Stromal cell of bone marrow (primary cell): Measurements from ENCODE around the gene CPTP.

Experiments
- DNase-seq: peaks from one replicate; pipeline ENCODE4 v3.0.0-alpha.2; 2012; ENCODE audit warnings: low read depth

Gene CPTP

GRCh38 chr1:1320666-1321448 lies 3.7 kb upstream of the CPTP start:
- DNase-seq = no peak

- no peak for DNase-seq
Observed at GRCh38 chr1:1321477-1321876, 3.1 kb upstream of the CPTP start.

DNA sequence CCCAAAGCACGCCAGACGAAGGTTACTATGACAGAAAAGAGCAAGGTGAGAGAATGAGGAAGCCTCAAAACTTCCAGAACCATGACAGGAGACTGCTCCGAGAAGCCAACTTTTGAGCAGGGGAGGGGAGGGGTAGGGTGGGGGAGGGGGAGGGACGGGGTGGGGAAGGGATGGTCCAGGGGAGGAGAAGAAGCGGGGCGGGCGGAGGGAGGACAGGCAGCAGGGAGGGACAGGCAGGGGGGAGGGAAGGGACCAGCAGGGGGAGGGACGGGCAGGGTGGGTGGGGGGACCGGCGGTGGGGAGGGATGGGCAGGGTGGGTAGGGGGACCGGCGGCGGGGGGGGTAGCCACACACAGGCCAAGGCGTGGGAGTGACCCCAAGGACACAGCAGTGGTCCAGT lies 2.2 kb upstream of the CPTP start:
- DNase-seq = no peak

GRCh38 chr1:1322952-1323351 lies 1.6 kb upstream of the CPTP start:
- DNase-seq = no peak

- no peak for DNase-seq
Observed at GRCh38 chr1:1324084-1324523, 498 bp upstream of the CPTP start.

- no peak for DNase-seq
Observed at GRCh38 chr1:1325288-1326074, 879 bp downstream of the CPTP start.

DNA sequence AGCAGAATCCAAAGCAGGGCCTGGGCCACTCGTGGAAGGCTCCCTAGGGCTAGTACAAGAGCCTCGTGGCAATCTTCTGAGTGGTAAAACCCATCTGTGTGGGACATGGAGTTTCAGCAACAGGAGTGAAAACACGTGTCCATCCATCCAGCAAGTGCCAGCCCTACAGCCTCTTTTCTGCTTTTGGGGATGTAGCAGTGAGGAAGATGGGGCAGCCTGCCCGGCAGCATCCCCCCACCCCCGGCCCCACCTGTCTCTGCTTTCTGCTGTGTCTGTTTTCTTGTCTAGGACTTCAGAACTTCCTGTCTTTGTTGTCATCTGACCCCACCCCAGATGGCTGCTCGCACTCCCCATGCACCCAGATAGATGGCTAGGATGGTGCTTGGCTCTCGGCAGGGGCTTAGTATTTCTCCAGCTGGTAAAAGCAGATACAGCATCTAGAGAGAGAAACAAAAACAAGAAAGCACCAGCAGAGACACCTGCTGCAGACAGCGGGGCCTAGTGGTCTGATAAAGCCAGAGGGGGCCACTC lies 1.5 kb downstream of the CPTP start:
- DNase-seq = no peak

- DNase-seq = no peak
Observed at GRCh38 chr1:1327291-1327690, 2.7 kb downstream of the CPTP start.

- no peak for DNase-seq
Observed at GRCh38 chr1:1328254-1328653, 3.7 kb downstream of the CPTP start.

GRCh38 chr1:1329304-1330210 lies 5.0 kb downstream of the CPTP start:
- no peak for DNase-seq

DNA sequence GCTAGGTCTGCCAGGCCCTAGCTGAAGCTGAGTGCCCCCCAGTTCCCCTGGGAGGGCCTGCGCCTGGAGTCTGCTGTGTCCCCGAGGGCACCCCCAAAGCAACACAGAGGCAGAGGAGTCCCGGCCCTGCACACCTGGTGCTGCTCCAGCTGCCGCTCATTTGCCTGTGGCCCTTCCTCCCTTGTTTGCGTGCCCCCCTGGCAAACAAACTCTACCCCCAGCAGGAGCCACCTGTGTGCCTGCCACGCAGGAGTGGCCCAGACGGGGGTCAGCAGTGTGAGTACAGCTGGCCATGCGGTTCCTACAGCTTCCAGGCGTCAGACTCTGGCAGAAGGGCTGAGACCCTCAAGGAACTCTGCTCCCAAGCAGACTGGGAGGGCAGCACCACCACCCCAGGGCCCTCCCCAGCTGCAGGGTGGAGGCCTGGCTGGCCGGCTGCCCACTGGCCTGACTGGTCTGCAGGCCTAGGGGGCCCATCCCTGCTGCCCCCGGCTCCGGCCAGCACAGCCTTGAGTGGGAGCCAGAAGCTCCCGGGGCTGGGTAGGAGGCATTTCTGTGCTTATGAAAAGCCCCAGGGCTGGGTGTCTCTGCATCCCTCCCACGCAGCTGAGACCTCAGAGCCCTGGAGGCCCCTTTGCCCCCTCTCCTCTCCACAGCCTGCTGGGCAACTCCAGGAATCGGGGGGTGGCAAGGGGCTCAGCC lies 5.9 kb downstream of the CPTP start:
- DNase-seq = no peak

DNA sequence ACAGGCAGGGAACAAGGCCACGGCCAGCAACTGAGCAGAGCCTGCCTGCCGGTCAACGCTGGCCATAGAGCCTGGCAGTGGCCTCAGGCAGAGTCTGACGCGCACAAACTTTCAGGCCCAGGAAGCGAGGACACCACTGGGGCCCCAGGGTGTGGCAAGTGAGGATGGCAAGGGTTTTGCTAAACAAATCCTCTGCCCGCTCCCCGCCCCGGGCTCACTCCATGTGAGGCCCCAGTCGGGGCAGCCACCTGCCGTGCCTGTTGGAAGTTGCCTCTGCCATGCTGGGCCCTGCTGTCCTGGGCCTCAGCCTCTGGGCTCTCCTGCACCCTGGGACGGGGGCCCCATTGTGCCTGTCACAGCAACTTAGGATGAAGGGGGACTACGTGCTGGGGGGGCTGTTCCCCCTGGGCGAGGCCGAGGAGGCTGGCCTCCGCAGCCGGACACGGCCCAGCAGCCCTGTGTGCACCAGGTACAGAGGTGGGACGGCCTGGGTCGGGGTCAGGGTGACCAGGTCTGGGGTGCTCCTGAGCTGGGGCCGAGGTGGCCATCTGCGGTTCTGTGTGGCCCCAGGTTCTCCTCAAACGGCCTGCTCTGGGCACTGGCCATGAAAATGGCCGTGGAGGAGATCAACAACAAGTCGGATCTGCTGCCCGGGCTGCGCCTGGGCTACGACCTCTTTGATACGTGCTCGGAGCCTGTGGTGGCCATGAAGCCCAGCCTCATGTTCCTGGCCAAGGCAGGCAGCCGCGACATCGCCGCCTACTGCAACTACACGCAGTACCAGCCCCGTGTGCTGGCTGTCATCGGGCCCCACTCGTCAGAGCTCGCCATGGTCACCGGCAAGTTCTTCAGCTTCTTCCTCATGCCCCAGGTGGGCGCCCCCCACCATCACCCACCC lies 6.7 kb downstream of the CPTP start, which contains the start of gene TAS1R3:
TAS1R3 (plus strand) TSS at position 213 of the 898 bp plus-strand sequence; CDS start at position 279, 66 bp downstream.
- no peak for DNase-seq

- no peak for DNase-seq
Observed at GRCh38 chr1:1332031-1332755, 7.6 kb downstream of the CPTP start.

DNA sequence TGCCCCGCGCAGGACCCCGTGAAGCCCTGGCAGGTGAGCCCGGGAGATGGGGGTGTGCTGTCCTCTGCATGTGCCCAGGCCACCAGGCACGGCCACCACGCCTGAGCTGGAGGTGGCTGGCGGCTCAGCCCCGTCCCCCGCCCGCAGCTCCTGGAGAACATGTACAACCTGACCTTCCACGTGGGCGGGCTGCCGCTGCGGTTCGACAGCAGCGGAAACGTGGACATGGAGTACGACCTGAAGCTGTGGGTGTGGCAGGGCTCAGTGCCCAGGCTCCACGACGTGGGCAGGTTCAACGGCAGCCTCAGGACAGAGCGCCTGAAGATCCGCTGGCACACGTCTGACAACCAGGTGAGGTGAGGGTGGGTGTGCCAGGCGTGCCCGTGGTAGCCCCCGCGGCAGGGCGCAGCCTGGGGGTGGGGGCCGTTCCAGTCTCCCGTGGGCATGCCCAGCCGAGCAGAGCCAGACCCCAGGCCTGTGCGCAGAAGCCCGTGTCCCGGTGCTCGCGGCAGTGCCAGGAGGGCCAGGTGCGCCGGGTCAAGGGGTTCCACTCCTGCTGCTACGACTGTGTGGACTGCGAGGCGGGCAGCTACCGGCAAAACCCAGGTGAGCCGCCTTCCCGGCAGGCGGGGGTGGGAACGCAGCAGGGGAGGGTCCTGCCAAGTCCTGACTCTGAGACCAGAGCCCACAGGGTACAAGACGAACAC lies 8.3 kb downstream of the CPTP start:
- no peak for DNase-seq

DNA sequence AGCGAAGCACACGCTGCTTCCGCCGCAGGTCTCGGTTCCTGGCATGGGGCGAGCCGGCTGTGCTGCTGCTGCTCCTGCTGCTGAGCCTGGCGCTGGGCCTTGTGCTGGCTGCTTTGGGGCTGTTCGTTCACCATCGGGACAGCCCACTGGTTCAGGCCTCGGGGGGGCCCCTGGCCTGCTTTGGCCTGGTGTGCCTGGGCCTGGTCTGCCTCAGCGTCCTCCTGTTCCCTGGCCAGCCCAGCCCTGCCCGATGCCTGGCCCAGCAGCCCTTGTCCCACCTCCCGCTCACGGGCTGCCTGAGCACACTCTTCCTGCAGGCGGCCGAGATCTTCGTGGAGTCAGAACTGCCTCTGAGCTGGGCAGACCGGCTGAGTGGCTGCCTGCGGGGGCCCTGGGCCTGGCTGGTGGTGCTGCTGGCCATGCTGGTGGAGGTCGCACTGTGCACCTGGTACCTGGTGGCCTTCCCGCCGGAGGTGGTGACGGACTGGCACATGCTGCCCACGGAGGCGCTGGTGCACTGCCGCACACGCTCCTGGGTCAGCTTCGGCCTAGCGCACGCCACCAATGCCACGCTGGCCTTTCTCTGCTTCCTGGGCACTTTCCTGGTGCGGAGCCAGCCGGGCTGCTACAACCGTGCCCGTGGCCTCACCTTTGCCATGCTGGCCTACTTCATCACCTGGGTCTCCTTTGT lies 9.1 kb downstream of the CPTP start:
- no peak for DNase-seq

GRCh38 chr1:1334835-1335234 lies 10.2 kb downstream of the CPTP start:
- no peak for DNase-seq

GRCh38 chr1:1335283-1335682 lies 10.7 kb downstream of the CPTP start:
- no peak for DNase-seq

DNA sequence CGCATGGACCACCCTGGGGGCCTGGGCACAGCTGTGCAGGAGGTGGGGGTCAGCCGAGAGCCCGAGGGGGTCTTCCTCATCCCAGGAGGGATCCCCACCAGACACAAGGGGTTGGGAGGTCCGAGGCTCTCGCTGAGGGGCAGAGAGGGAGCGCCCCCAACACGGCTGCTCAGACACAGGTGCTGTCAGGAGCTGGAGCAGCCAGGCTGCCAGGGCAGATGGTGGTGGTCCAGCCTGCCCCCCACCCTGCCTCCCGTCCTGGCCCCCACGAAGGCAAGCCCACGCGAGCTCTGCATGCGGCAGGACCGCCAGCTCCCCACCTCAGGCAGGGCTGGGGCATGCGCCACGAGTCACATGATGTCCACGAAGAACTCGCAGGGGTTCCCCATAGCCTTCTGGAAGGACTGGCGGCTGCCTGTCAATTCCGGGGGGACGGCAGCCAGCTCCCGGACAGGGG lies 11.2 kb downstream of the CPTP start:
- no peak for DNase-seq
